Mesenchymal stem cell (in vitro differentiated cells and primary cell): Measurements from ENCODE around the gene HACD4. TPM values are rescaled to one million over a fixed set of nuclear protein-coding genes. Genes with fewer than 3 reads are reported as not detected.

Experiments
- DNase-seq: peaks from one replicate; pipeline ENCODE4 v3.0.0-alpha.2; 2013
- H2AFZ ChIP-seq: one replicate; pipeline ENCODE4 v1.6.1; 2013; ENCODE audit warnings: low read depth, mild to moderate bottlenecking, control low read depth, inconsistent platforms, low read length, moderate library complexity
- H2AK5ac ChIP-seq: 2 replicates; pipeline ENCODE4 v1.6.1; 2013; ENCODE audit warnings: low read length, moderate library complexity, mild to moderate bottlenecking, inconsistent platforms; ENCODE audit not compliant: severe bottlenecking
- H2BK120ac ChIP-seq: one replicate; pipeline ENCODE4 v1.6.1; 2013; ENCODE audit warnings: low read depth, mild to moderate bottlenecking, inconsistent platforms, low read length, moderate library complexity
- H2BK12ac ChIP-seq, 2 experiments: one replicate each; pipeline ENCODE4 v1.6.1; 2013; ENCODE audit warnings: inconsistent platforms in 2 of 2, low read length in 2 of 2, mild to moderate bottlenecking in 2 of 2, moderate library complexity in 2 of 2, control low read depth in 1 of 2
- H2BK15ac ChIP-seq: one replicate; pipeline ENCODE4 v1.6.1; 2013; ENCODE audit warnings: mild to moderate bottlenecking, low read depth, inconsistent platforms; ENCODE audit not compliant: poor library complexity, severe bottlenecking
- H2BK5ac ChIP-seq: 2 replicates; pipeline ENCODE4 v1.6.1; 2013; ENCODE audit warnings: low read depth, mild to moderate bottlenecking, low read length, control low read depth, inconsistent platforms; ENCODE audit not compliant: poor library complexity, severe bottlenecking
- H3K14ac ChIP-seq, 2 experiments: one replicate each; pipeline ENCODE4 v1.6.1; 2013; ENCODE audit warnings: inconsistent platforms in 2 of 2, low read length in 2 of 2, control low read depth in 1 of 2, mild to moderate bottlenecking in 1 of 2, moderate library complexity in 1 of 2
- H3K18ac ChIP-seq, 2 experiments: one replicate each; pipeline ENCODE4 v1.6.1; 2013; ENCODE audit warnings: inconsistent platforms in 2 of 2, low read length in 2 of 2, control low read depth in 1 of 2, low read depth in 1 of 2, mild to moderate bottlenecking in 1 of 2
- H3K23ac ChIP-seq, 2 experiments: one replicate each; pipeline ENCODE4 v1.6.1; 2013; ENCODE audit warnings: inconsistent platforms in 2 of 2, low read length in 2 of 2, mild to moderate bottlenecking in 2 of 2, moderate library complexity in 2 of 2, control low read depth in 1 of 2
- H3K27ac ChIP-seq: 2 replicates; pipeline ENCODE4 v1.5.1; 2013; ENCODE audit warnings: mild to moderate bottlenecking, moderate library complexity, low read length, control low read depth, inconsistent platforms; ENCODE audit not compliant: poor library complexity, severe bottlenecking
- H3K27me3 ChIP-seq, 2 experiments: 2 replicates each; pipeline versions ENCODE4 v1.6.1 to v1.7.0; 2013; ENCODE audit warnings: low read length in 2 of 2, mild to moderate bottlenecking in 2 of 2, moderate library complexity in 2 of 2, control low read depth in 1 of 2, inconsistent platforms in 1 of 2; ENCODE audit not compliant: control insufficient read depth in 1 of 2, insufficient read depth in 1 of 2
- H3K36me3 ChIP-seq, 2 experiments: 2 replicates each; pipeline versions ENCODE4 v1.6.1 to v1.7.0; 2013; ENCODE audit warnings: low read length in 2 of 2, control low read depth in 1 of 2, inconsistent platforms in 1 of 2, low read depth in 1 of 2, mild to moderate bottlenecking in 1 of 2; ENCODE audit not compliant: insufficient read depth in 2 of 2, control insufficient read depth in 1 of 2
- H3K4ac ChIP-seq, 2 experiments: one replicate each; pipeline ENCODE4 v1.6.1; 2013; ENCODE audit warnings: inconsistent platforms in 2 of 2, low read length in 2 of 2, mild to moderate bottlenecking in 2 of 2, moderate library complexity in 2 of 2, control low read depth in 1 of 2, low read depth in 1 of 2
- H3K4me1 ChIP-seq: 2 replicates; pipeline ENCODE4 v1.6.1; 2013; ENCODE audit warnings: low read depth, low read length, control low read depth; ENCODE audit not compliant: control insufficient read depth, insufficient read depth
- H3K4me2 ChIP-seq: 2 replicates; pipeline ENCODE4 v1.6.1; 2013; ENCODE audit warnings: low read length, mild to moderate bottlenecking, inconsistent platforms; ENCODE audit not compliant: poor library complexity, severe bottlenecking
- H3K4me3 ChIP-seq, 2 experiments: 2 replicates each; pipeline versions ENCODE4 v1.5.1 to v1.7.0; 2013; ENCODE audit warnings: low read length in 2 of 2, mild to moderate bottlenecking in 2 of 2, control low read depth in 1 of 2, low read depth in 1 of 2; ENCODE audit not compliant: insufficient read depth in 1 of 2
- H3K79me1 ChIP-seq: replicated peaks from 2 replicates; pipeline ENCODE4 v1.6.1; 2013; ENCODE audit warnings: mild to moderate bottlenecking, control low read depth, low read length, inconsistent platforms; ENCODE audit not compliant: poor library complexity, severe bottlenecking
- H3K9ac ChIP-seq: 2 replicates; pipeline ENCODE4 v1.7.0; 2013; ENCODE audit warnings: mild to moderate bottlenecking, low read length, moderate library complexity
- H3K9me3 ChIP-seq: 2 replicates; pipeline ENCODE4 v1.7.0; 2013; ENCODE audit warnings: mild to moderate bottlenecking, low read length; ENCODE audit not compliant: control insufficient read depth
- H4K8ac ChIP-seq: one replicate; pipeline ENCODE4 v1.6.1; 2013; ENCODE audit warnings: inconsistent platforms, mild to moderate bottlenecking, low read length, moderate library complexity
- H4K91ac ChIP-seq: one replicate; pipeline ENCODE4 v1.6.1; 2013; ENCODE audit warnings: mild to moderate bottlenecking, low read length, inconsistent platforms
- WGBS: methylation state at CpG from one replicate; pipeline ENCODE4 v1.1.7; 2013; ENCODE audit warnings: mixed read lengths; 5-methylcytosine and 5-hydroxymethylcytosine counted together
- polyA plus RNA-seq, 2 experiments: library from polyadenylated mRNA; stranded (reverse); fragments of 200-250 nt; gene quantifications; one replicate each; pipeline ENCODE4 v1.2.3, GENCODE V29; 2013

The HACD4 gene, protein sequence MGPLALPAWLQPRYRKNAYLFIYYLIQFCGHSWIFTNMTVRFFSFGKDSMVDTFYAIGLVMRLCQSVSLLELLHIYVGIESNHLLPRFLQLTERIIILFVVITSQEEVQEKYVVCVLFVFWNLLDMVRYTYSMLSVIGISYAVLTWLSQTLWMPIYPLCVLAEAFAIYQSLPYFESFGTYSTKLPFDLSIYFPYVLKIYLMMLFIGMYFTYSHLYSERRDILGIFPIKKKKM
- 1.8 TPM for polyA plus RNA-seq (2013, experiment 1 of 2)
- 2.0 TPM for polyA plus RNA-seq (2013, experiment 2 of 2)

DNA sequence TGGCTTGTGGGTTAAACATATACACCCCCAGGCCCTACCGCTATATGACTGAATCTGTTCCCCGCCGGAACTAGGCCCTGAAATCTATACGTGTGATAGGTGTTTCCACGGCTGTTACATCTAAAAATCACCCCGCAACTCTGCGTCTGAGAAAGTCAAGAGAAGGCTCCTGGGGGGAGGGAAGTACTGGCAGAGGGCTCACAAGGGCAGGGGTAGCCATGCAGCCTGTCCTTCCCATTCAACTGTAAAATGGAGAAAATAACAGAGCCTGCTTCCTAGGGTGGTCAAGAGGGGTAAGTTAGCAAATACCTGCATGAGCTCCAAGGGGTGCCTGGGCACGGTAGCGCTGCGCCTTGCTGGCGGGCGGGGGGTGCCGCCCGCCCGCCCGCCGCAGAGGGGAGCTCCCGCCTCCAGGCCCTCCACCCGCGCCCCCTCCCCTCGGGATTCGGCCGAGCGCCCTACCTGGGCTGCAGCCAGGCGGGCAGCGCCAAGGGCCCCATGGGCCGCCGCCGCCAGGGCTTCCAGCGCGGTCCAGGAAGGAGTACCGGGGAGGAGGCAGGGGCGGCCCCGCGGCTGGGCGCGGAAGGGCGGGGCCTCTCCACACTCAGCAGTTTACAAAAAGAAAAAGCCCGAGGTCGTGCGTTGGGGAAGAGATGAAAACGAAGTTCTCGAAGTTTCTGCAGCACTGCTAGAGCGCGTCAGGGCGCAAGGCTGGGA is at the start of gene HACD4:
Gene HACD4, minus strand, starts transcription at position 550 of the 717 bp plus-strand sequence. Its CDS starts 50 bp downstream, at position 500.
- peak within 1 kb of the TSS in 1 of 2 experiments; percentile 10 for H3K4ac ChIP-seq
- no peaks in the 10 kb centered on the region for H3K36me3 ChIP-seq
- peak within 1 kb of the TSS; percentile 80 for H4K8ac ChIP-seq
- peak within 1 kb of the TSS; percentile 81 for H3K9ac ChIP-seq
- H2AFZ ChIP-seq: peak within 1 kb of the TSS; percentile 64
- H3K4me3 ChIP-seq: peak within 1 kb of the TSS; percentile 59 to 85
- DNase-seq: peak; percentile 17
- H2BK5ac ChIP-seq: peak within 1 kb of the TSS; percentile 67
- H3K4me1 ChIP-seq: peaks cover 9% of the 10 kb centered on the region
- H2BK15ac ChIP-seq: no peak within 1 kb of the TSS
- no peak within 1 kb of the TSS for H2BK120ac ChIP-seq
- no peaks in the 10 kb centered on the region for H3K79me1 ChIP-seq
- H3K9me3 ChIP-seq: no peaks in the 10 kb centered on the region
- H3K14ac ChIP-seq: peak within 1 kb of the TSS in 1 of 2 experiments; percentile 20
- H2BK12ac ChIP-seq: no peak within 1 kb of the TSS
- peak within 1 kb of the TSS; percentile 29 to 65 for H3K18ac ChIP-seq
- peak within 1 kb of the TSS; percentile 66 for H3K27ac ChIP-seq
- H3K27me3 ChIP-seq: no peaks in the 10 kb centered on the region
- no peak within 1 kb of the TSS for H3K23ac ChIP-seq
- peak within 1 kb of the TSS; percentile 96 for H3K4me2 ChIP-seq
- peak within 1 kb of the TSS; percentile 10 for H4K91ac ChIP-seq
- WGBS: 27% methylated on average over 44 of the region's 46 CpGs
- H2AK5ac ChIP-seq: peak within 1 kb of the TSS; percentile 19

DNA sequence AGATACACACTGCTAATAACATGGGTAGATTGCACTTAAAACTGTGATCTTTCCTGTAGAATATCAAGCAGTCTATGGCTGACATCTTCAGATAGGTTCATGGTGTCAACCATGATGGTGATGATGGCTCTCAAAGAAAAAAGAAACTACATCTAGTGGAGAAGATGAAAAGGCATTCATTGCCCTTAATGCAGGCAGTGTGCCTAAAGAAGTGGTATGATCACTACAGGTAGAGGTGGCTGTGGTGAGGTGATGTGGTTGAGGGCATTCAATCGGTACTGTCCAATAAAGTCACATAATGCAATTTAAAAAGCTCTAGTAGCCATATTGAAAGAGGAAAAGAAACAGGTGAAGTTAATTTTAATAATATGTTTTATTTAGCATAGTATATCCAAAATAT is 49.4 kb upstream of the HACD4 start:
- no peak overlapping the region for H3K27ac ChIP-seq
- H3K18ac ChIP-seq: no peak overlapping the region
- H4K8ac ChIP-seq: no peak overlapping the region
- H3K79me1 ChIP-seq: no peaks in the 10 kb centered on the region
- peaks cover 16% of the 10 kb centered on the region for H3K9me3 ChIP-seq
- H3K4me3 ChIP-seq: no peak overlapping the region
- no peaks in the 10 kb centered on the region for H3K4me1 ChIP-seq
- no peaks in the 10 kb centered on the region for H3K27me3 ChIP-seq
- H2BK120ac ChIP-seq: no peak overlapping the region
- H2AFZ ChIP-seq: no peak overlapping the region
- WGBS: no CpG with 5 or more reads among the region's 1 CpG
- no peak overlapping the region for H3K4ac ChIP-seq
- no peak overlapping the region for H3K14ac ChIP-seq
- no peak overlapping the region for H2BK5ac ChIP-seq
- no peak overlapping the region for H3K4me2 ChIP-seq
- H4K91ac ChIP-seq: no peak overlapping the region
- H3K23ac ChIP-seq: no peak overlapping the region
- H3K9ac ChIP-seq: no peak overlapping the region
- no peak overlapping the region for H2BK15ac ChIP-seq
- H2BK12ac ChIP-seq: no peak overlapping the region
- DNase-seq: no peak
- H2AK5ac ChIP-seq: no peak overlapping the region
- H3K36me3 ChIP-seq: no peaks in the 10 kb centered on the region

DNA sequence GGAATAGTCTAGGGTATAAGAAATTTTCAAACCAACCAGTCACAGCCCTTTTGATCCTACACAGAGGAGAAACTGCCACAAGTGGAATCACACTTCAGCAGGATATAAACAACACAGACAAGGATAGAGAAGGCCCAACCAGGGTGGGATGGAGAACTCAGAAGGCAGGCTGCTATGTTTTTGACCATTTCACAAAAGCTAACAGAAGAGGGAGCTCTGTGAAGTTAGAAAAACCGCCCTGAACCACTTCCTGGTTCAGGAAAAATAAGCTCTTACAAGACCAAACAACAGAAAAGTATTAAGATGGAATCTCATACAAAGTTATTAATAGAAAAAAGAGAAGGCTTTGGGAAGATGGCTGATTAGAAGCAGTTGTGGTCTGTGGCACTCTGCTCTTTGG is 47.3 kb upstream of the HACD4 start:
- WGBS: no CpG with 5 or more reads among the region's 1 CpG
- H3K4me3 ChIP-seq: no peak overlapping the region
- no peak overlapping the region for H2BK120ac ChIP-seq
- no peaks in the 10 kb centered on the region for H3K27me3 ChIP-seq
- H3K79me1 ChIP-seq: no peaks in the 10 kb centered on the region
- no peak overlapping the region for H2BK15ac ChIP-seq
- H3K14ac ChIP-seq: no peak overlapping the region
- H3K4ac ChIP-seq: no peak overlapping the region
- H3K18ac ChIP-seq: no peak overlapping the region
- no peak overlapping the region for H2AK5ac ChIP-seq
- no peaks in the 10 kb centered on the region for H3K36me3 ChIP-seq
- no peak overlapping the region for H3K9ac ChIP-seq
- H3K9me3 ChIP-seq: peaks cover 2% of the 10 kb centered on the region
- no peaks in the 10 kb centered on the region for H3K4me1 ChIP-seq
- no peak for DNase-seq
- no peak overlapping the region for H2BK12ac ChIP-seq
- no peak overlapping the region for H2BK5ac ChIP-seq
- no peak overlapping the region for H3K4me2 ChIP-seq
- no peak overlapping the region for H3K23ac ChIP-seq
- no peak overlapping the region for H4K8ac ChIP-seq
- H4K91ac ChIP-seq: no peak overlapping the region
- no peak overlapping the region for H2AFZ ChIP-seq
- H3K27ac ChIP-seq: no peak overlapping the region

DNA sequence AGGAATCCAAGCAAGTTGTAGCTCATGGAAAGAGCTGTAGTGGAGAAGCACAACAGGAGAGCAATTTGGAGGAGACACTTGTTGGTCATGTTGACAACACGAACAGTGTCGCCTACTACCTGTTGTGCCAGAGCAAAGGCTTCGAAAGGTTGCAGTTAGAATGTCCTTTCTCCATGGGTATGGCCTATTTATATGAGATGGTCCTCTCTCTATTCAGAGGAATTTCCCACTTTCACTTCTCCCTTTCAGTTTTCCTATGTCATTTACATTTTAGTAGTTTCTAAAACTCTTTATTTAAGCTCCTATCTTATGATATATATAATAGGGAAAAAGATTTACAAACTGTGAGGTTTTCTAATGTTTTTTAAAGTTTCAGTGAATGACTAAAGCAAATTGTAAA is 46.3 kb upstream of the HACD4 start, which contains the start of gene IFNB1:
Gene IFNB1, minus strand, starts transcription at position 162 of the 400 bp plus-strand sequence. Its CDS starts 73 bp downstream, at position 89.
- H3K9ac ChIP-seq: no peak within 1 kb of the TSS
- no peaks in the 10 kb centered on the region for H3K36me3 ChIP-seq
- H3K79me1 ChIP-seq: no peaks in the 10 kb centered on the region
- no peak within 1 kb of the TSS for H2BK5ac ChIP-seq
- no peak within 1 kb of the TSS for H4K8ac ChIP-seq
- H3K9me3 ChIP-seq: peaks cover 2% of the 10 kb centered on the region
- no peak within 1 kb of the TSS for H2BK15ac ChIP-seq
- H3K4me1 ChIP-seq: no peaks in the 10 kb centered on the region
- H3K18ac ChIP-seq: no peak within 1 kb of the TSS
- H3K4ac ChIP-seq: no peak within 1 kb of the TSS
- H3K23ac ChIP-seq: no peak within 1 kb of the TSS
- no peaks in the 10 kb centered on the region for H3K27me3 ChIP-seq
- no peak within 1 kb of the TSS for H2AK5ac ChIP-seq
- H3K4me3 ChIP-seq: no peak within 1 kb of the TSS
- no peak within 1 kb of the TSS for H4K91ac ChIP-seq
- H3K27ac ChIP-seq: no peak within 1 kb of the TSS
- no peak within 1 kb of the TSS for H2BK120ac ChIP-seq
- H2BK12ac ChIP-seq: no peak within 1 kb of the TSS
- DNase-seq: no peak
- H3K4me2 ChIP-seq: no peak within 1 kb of the TSS
- no peak within 1 kb of the TSS for H3K14ac ChIP-seq
- no peak within 1 kb of the TSS for H2AFZ ChIP-seq
- WGBS: 100% methylated on average over 3 of the region's 3 CpGs
